Mammary epithelial cell (primary cell): ENCODE data around the gene TTF2.

Experiments
- CTCF ChIP-seq, 2 donors: IDR thresholded peaks in 1 of 2; conservative IDR thresholded peaks in 1 of 2; 2 replicates each; pipeline ENCODE4 v1.5.1; 2011 to 2012; ENCODE audit warnings: inconsistent platforms in 2 of 2, low read length in 2 of 2, mild to moderate bottlenecking in 2 of 2, control low read depth in 1 of 2, low read depth in 1 of 2; ENCODE audit not compliant: insufficient read depth in 1 of 2; ENCODE audit errors: extremely low read depth in 1 of 2
- EZH2 ChIP-seq: IDR thresholded peaks from 2 replicates; pipeline ENCODE4 v1.6.1; 2012; ENCODE audit warnings: low read length, inconsistent platforms, borderline replicate concordance

DNA sequence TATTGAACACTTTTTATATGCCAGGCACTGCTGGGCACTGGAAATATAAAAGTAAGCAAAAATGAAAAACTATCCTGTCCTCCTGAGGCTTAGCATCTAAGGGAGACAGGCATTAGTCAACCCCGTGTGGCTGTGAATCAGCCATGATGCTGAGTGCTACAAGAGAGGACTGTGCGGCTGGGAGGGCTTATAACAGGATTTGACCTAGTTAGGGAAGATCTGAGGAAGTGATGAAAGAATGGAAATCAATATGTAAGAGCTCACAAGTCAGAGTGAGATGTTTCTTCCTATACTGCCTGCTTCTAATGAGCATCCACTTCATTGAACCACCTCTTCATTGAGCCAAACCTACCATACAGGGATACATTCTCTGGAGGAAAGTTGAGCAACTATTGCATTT lies 46.4 kb downstream of the TTF2 start:
- TF ChIP-seq CTCF (conservative IDR thresholded peaks at IDR 0.05 in 1 of 2, IDR thresholded peaks at IDR 0.05 in 1 of 2; ENCODE audit: extremely low read depth in 1 of 2, insufficient read depth in 1 of 2, low read depth in 1 of 2, low read length in 2 of 2) (no peak), EZH2 (no peak)
